Thymus (tissue), 11 donors: ENCODE data around the gene SCD5. TPM values are rescaled to one million over a fixed set of nuclear protein-coding genes. Genes with fewer than 3 reads are reported as not detected.

Source experiments
- DNase-seq, 9 donors: peaks; one replicate each; pipeline ENCODE4 v3.0.0-alpha.2; 2013; ENCODE audit warnings: low spot score in 9 of 9, low read depth in 6 of 9, missing footprints in 1 of 9
- H3K27ac ChIP-seq, 2 donors: one replicate each; pipeline ENCODE4 v1.5.1; 2013; ENCODE audit warnings: control low read depth in 1 of 2, low read depth in 1 of 2, low read length in 1 of 2, mild to moderate bottlenecking in 1 of 2, moderate library complexity in 1 of 2
- H3K27me3 ChIP-seq, 2 donors: one replicate each; pipeline ENCODE4 v1.5.1; 2013; ENCODE audit warnings: low read length in 1 of 2; ENCODE audit not compliant: control insufficient read depth in 2 of 2, insufficient read depth in 1 of 2
- H3K36me3 ChIP-seq, 2 donors: one replicate each; pipeline ENCODE4 v1.5.1; 2013; ENCODE audit warnings: low read length in 1 of 2, mild to moderate bottlenecking in 1 of 2, moderate library complexity in 1 of 2; ENCODE audit not compliant: control insufficient read depth in 2 of 2, insufficient read depth in 2 of 2
- H3K4me1 ChIP-seq, 2 donors: one replicate each; pipeline ENCODE4 v1.5.1; 2013; ENCODE audit warnings: low read length in 2 of 2; ENCODE audit not compliant: control insufficient read depth in 2 of 2, insufficient read depth in 2 of 2
- H3K4me3 ChIP-seq, 2 donors: one replicate each; pipeline ENCODE4 v1.5.1; 2013; ENCODE audit warnings: low read length in 2 of 2, control low read depth in 1 of 2, mild to moderate bottlenecking in 1 of 2
- H3K9me3 ChIP-seq, 2 donors: one replicate each; pipeline ENCODE4 v1.5.1; 2013; ENCODE audit warnings: low read length in 1 of 2, mild to moderate bottlenecking in 1 of 2; ENCODE audit not compliant: control insufficient read depth in 2 of 2, insufficient read depth in 1 of 2
- WGBS: extraction: QIAGEN DNeasy Blood & Tissue Kit; methylation state at CpG from one replicate; pipeline ENCODE4 v1.1.7; 2013; 5-methylcytosine and 5-hydroxymethylcytosine counted together
- polyA plus RNA-seq: library from polyadenylated mRNA; stranded (reverse); fragments of 200-250 nt; gene quantifications from one replicate; pipeline ENCODE4 v1.2.3, GENCODE V29; 2013
- total RNA-seq: library from RNA; stranded (reverse); fragments of 120-200 nt; gene quantifications from one replicate; pipeline ENCODE4 v1.2.4, GENCODE V29; 2013
- donor health status: healthy.

The SCD5 gene
- total and polyA plus RNA-seq, 2 donors, result 6.5 to 20.1 TPM

- H3K9me3 ChIP-seq, result no peaks in the 10 kb centered on the region
- DNase-seq, result no peak
- 95% methylated on average over 3 of the region's 3 CpGs for WGBS
- peaks cover 9 to 25% of the 10 kb centered on the region in 2 donors for H3K4me1 ChIP-seq
- no peak overlapping the region for H3K4me3 ChIP-seq
- peaks cover 0 to 35% of the 10 kb centered on the region in 2 donors for H3K27me3 ChIP-seq
- H3K27ac ChIP-seq, result no peak overlapping the region
- H3K36me3 ChIP-seq, result no peaks in the 10 kb centered on the region
Measured at GRCh38 chr4:82801910-82802521, 3.4 kb upstream of the SCD5 start.

DNA sequence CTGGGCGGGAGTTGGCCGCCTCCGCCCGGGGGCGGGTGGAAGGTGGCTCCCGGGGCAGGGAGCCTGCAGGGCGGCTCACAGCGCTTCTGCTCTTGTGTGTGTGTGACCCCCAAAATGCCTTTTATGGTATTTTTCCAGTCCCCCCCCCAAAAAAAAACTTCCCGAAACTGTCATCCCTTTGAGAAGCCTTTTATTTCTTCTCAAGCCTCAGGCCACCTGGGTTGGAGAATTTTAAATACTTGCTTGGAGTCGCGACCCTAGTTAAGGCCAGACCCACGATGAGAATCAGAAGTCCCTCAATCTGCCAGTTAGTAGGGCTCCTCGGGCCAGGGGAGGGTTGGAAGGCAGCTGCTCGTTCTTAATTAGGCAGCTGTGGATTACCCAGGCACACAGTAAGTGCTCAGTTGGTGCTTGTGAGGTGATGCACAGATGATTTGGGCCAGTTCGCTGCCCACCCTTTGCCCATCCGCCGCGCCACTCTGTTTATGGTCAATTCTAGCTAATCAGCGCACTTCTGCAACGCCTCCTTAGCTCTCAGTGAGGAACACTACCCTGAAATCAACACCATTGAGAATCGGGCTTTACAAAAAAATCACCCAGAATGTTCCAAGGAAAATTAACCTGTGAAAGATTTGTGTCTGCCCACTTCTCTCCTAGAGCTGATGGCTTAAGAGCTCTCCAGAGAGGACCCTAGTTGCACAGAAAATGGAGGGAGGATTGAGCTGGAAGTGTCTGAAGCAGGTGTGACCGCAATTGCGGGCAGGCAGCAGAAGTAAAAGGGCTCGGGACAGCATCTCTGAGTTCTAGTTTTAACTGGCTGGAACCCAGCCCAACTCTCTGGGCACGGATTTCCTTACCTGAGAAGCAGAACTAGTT, 648 bp upstream of the SCD5 start:
- Histone ChIP-seq H3K27ac (no peak overlapping the region), H3K4me3 (peak overlapping the region; percentile 49 to 64), H3K36me3 (no peaks in the 10 kb centered on the region), H3K27me3 (peaks cover 0 to 52% of the 10 kb centered on the region in 2 donors), H3K4me1 (peaks cover 9 to 25% of the 10 kb centered on the region in 2 donors), H3K9me3 (no peaks in the 10 kb centered on the region)
- peak in 7 of 9 donors; percentile 9 to 68 (median 35) for DNase-seq
- WGBS, result 2% methylated on average over 25 of the region's 25 CpGs

- peak in 4 of 9 donors; percentile 8 to 50 (median 14) for DNase-seq
- Histone ChIP-seq H3K9me3 (no peaks in the 10 kb centered on the region), H3K4me1 (peaks cover 9 to 25% of the 10 kb centered on the region in 2 donors), H3K36me3 (no peaks in the 10 kb centered on the region), H3K27ac (no peak overlapping the region), H3K4me3 (peak overlapping the region; percentile 49 to 64), H3K27me3 (peaks cover 0 to 53% of the 10 kb centered on the region in 2 donors)
- WGBS, result 9% methylated on average over 47 of the region's 47 CpGs
Measured at GRCh38 chr4:82797405-82798111, 1.0 kb downstream of the SCD5 start.

DNA sequence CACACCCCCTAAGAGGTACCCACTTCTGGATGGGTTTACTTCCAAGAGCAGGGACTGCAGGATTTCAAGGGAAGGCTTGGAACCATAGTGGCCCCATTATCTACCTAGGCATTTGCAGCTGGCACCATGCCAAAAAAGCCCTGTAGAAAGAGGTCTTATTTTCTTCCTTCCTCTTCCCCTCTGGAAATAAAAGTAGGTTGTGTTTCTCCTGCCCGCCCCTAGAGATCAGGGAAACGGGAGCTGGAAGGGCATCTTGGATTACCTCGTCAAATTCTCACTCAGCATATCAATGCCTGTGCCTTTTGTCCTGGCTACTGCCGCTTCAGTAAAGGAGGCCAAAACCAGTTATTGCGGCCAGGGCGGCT, 1.6 kb downstream of the SCD5 start:
- Histone ChIP-seq H3K4me3 (no peak overlapping the region), H3K9me3 (no peaks in the 10 kb centered on the region), H3K27me3 (peaks cover 0 to 53% of the 10 kb centered on the region in 2 donors), H3K36me3 (no peaks in the 10 kb centered on the region), H3K27ac (no peak overlapping the region), H3K4me1 (peaks cover 9 to 25% of the 10 kb centered on the region in 2 donors)
- peak in 1 of 9 donors; percentile 24 for DNase-seq
- 83% methylated on average over 6 of the region's 6 CpGs for WGBS

GRCh38 chr4:82792912-82793649, 5.5 kb downstream of the SCD5 start:
- Histone ChIP-seq H3K9me3 (no peaks in the 10 kb centered on the region), H3K36me3 (no peaks in the 10 kb centered on the region), H3K4me3 (no peak overlapping the region), H3K4me1 (peaks cover 2 to 9% of the 10 kb centered on the region in 2 donors), H3K27me3 (peaks cover 0 to 29% of the 10 kb centered on the region in 2 donors), H3K27ac (no peak overlapping the region)
- 90% methylated on average over 6 of the region's 6 CpGs for WGBS
- no peak for DNase-seq

- Histone ChIP-seq H3K27ac (no peak overlapping the region), H3K36me3 (no peaks in the 10 kb centered on the region), H3K27me3 (peaks cover 0 to 10% of the 10 kb centered on the region in 2 donors), H3K9me3 (no peaks in the 10 kb centered on the region), H3K4me3 (no peak overlapping the region), H3K4me1 (no peaks in the 10 kb centered on the region)
- no peak for DNase-seq
- WGBS, result 96% methylated on average over 6 of the region's 6 CpGs
Measured at GRCh38 chr4:82791179-82791578, 7.4 kb downstream of the SCD5 start.

DNA sequence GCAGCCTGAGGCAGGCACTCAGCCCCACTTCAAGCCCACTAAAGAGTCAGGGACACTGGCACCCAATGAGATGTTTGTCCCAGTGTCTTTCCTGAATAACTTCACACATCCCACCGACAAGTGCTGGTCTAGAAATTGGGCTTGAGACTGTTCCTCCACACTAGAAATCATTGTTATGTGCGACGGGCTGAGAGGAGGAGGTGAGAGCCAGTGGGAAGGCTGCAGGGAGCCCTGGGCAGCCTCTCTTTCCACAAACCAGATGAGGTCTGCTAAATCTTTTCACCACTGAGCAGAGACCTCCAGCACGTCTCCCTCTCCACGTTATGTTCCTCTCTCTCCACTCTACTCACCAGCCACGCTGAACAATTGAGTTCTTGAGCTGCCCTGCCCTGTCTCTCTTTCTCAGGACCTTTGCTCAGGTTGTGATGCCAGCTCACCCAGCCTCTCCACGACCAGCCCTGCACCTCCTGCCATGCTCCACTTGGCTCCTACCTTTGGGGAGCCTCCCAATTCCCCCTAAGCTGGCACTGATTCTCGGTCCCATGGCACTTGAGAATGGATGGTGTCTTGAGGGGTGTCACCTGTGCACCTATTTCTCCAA, 8.4 kb downstream of the SCD5 start:
- no peaks in the 10 kb centered on the region for H3K9me3 ChIP-seq
- H3K36me3 ChIP-seq, result no peaks in the 10 kb centered on the region
- no peak overlapping the region for H3K27ac ChIP-seq
- H3K4me3 ChIP-seq, result no peak overlapping the region
- 96% methylated on average over 8 of the region's 8 CpGs for WGBS
- H3K4me1 ChIP-seq, result no peaks in the 10 kb centered on the region
- peaks cover 0 to 4% of the 10 kb centered on the region in 2 donors for H3K27me3 ChIP-seq
- no peak for DNase-seq

GRCh38 chr4:82789025-82789776, 9.4 kb downstream of the SCD5 start:
- WGBS, result 79% methylated on average over 7 of the region's 7 CpGs
- H3K4me3 ChIP-seq, result no peak overlapping the region
- H3K4me1 ChIP-seq, result no peaks in the 10 kb centered on the region

More at GRCh38 chr4:82789025-82789776, 9.4 kb downstream of the SCD5 start:
- Histone ChIP-seq H3K27me3 (peaks cover 0 to under 1% of the 10 kb centered on the region in 2 donors), H3K9me3 (no peaks in the 10 kb centered on the region), H3K36me3 (no peaks in the 10 kb centered on the region), H3K27ac (no peak overlapping the region)
- no peak for DNase-seq
